ENCODE data around the gene EIF3C.
"Not testable (repeated sequence)": the region's sequence is repeated elsewhere in the genome, so short reads cannot be mapped to it uniquely, and the experiment has no call there.

DNA sequence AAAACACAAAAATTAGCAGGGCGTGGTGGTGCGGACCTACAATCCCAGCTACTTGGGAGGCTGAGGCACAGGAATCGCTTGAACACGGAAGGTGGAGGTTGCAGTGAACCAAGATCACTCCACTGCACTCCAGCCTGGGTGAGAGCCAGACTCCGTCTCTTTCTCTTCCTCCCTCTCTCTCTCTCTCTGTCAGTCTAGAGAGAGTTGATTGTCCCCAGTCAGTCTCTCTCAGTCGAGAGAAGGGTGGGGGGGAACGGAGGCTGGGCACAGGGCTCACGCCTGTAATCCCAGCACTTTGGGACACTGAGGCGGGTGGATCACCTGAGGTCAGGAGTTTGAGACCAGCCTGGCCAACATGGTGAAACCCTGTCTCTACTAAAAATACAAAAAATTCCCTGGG is 30.0 kb downstream of the EIF3C start:
- TF ChIP-seq POLR2AphosphoS5, POLR2A (IDR thresholded peaks at IDR 0.05): not testable (repeated sequence)
- TF ChIP-seq, protein P1, sequence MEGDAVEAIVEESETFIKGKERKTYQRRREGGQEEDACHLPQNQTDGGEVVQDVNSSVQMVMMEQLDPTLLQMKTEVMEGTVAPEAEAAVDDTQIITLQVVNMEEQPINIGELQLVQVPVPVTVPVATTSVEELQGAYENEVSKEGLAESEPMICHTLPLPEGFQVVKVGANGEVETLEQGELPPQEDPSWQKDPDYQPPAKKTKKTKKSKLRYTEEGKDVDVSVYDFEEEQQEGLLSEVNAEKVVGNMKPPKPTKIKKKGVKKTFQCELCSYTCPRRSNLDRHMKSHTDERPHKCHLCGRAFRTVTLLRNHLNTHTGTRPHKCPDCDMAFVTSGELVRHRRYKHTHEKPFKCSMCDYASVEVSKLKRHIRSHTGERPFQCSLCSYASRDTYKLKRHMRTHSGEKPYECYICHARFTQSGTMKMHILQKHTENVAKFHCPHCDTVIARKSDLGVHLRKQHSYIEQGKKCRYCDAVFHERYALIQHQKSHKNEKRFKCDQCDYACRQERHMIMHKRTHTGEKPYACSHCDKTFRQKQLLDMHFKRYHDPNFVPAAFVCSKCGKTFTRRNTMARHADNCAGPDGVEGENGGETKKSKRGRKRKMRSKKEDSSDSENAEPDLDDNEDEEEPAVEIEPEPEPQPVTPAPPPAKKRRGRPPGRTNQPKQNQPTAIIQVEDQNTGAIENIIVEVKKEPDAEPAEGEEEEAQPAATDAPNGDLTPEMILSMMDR (IDR thresholded peaks at IDR 0.05): not testable (repeated sequence)
